ENCODE results near the gene RBM43. TPM values are rescaled to one million over a fixed set of nuclear protein-coding genes. Genes with fewer than 3 reads are reported as not detected.
A peak's percentile ranks its signal among the peaks of the same experiment; 100 is the strongest.

RBM43 gene
- total and polyA plus RNA-seq, 9 donors, result 5.5 to 22.0 (median 13.6) TPM

DNA sequence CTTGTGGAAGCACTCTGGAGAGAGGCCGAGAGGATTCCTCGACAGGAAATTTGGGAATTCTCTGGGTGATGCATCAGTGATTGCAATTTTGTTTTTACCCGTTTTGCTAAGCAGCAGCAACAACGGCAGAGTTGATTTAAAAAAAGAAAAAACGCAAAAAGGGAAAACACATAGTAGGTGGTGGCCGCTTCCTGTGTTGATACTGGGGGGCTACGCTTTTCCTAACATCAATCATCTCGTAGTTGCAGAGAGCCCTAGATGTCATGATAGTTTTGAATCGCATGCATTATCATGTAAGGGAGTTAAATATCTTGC, 271 bp upstream of the RBM43 start:
- 1 to 3% (median 1%) methylated on average over 9 of the region's 9 CpGs for WGBS, 3 donors
- Histone ChIP-seq H3K27me3 (no peaks in the 10 kb centered on the region), H3K9me3 (no peaks in the 10 kb centered on the region), H3K4me1 (ENCODE audit: insufficient read depth) (peaks cover 9% of the 10 kb centered on the region), H3K4me3 (peak overlapping the region; percentile 81), H3K36me3 (no peaks in the 10 kb centered on the region), H3K27ac (peak overlapping the region; percentile 97)
- DNase-seq, result no peak
- TF ChIP-seq, protein P1, sequence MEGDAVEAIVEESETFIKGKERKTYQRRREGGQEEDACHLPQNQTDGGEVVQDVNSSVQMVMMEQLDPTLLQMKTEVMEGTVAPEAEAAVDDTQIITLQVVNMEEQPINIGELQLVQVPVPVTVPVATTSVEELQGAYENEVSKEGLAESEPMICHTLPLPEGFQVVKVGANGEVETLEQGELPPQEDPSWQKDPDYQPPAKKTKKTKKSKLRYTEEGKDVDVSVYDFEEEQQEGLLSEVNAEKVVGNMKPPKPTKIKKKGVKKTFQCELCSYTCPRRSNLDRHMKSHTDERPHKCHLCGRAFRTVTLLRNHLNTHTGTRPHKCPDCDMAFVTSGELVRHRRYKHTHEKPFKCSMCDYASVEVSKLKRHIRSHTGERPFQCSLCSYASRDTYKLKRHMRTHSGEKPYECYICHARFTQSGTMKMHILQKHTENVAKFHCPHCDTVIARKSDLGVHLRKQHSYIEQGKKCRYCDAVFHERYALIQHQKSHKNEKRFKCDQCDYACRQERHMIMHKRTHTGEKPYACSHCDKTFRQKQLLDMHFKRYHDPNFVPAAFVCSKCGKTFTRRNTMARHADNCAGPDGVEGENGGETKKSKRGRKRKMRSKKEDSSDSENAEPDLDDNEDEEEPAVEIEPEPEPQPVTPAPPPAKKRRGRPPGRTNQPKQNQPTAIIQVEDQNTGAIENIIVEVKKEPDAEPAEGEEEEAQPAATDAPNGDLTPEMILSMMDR (IDR thresholded peaks at IDR 0.05), result no peak
- TF ChIP-seq POLR2A (IDR thresholded peaks at IDR 0.05) (no peak), EP300 (IDR thresholded peaks at IDR 0.05) (no peak)
- intact Hi-C loops (cut with DNase I), result loop anchor here in 1 of 4 donors (10.0 kb wide), 1 partner anchor 153 kb away; no protein-coding TSS in a partner anchor

DNA sequence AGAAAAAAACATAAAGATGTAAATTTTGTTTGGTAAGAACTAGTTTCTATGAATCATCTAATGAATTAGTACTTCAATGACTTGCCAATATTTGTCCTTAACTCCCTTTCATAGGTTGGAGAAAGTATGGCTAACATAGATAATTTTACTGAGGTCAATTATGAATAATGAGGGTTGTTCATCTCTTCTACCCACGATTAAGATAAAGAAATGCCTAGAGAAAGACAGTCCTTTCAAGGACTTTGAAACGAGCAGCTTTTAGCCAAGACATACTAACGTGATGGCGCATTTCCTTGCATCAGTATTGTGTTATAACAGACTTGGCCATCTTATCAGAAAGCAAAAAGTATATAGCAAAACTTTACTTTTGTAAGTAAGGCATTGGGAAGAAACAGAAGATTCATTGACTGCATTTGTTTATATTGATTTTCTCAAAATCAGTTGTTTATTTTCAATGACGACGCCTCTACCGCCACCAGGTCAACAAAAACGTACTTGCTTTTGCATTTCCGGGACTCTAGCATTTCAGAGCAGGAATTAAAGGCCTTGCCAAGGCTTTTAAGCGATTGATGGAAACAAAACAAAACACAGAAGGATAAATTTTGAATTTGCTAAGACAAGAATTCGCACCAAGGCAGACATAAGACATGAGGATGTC, 961 bp downstream of the RBM43 start:
- H3K4me3 ChIP-seq, result peak overlapping the region; percentile 81
- intact Hi-C loops (cut with DNase I), result loop anchor here in 1 of 4 donors (10.0 kb wide), 1 partner anchor 154 kb away; no protein-coding TSS in a partner anchor
- no peaks in the 10 kb centered on the region for H3K36me3 ChIP-seq
- TF ChIP-seq EP300 (IDR thresholded peaks at IDR 0.05) (no peak), POLR2A (IDR thresholded peaks at IDR 0.05) (no peak)
- TF ChIP-seq, protein P1 (IDR thresholded peaks at IDR 0.05), result no peak
- 1 to 3% (median 3%) methylated on average over 11 of the region's 11 CpGs for WGBS, 3 donors
- H3K9me3 ChIP-seq, result no peaks in the 10 kb centered on the region
- peak overlapping the region; percentile 97 for H3K27ac ChIP-seq
- peaks cover 10% of the 10 kb centered on the region for H3K4me1 ChIP-seq (ENCODE audit: insufficient read depth)
- no peak for DNase-seq
- H3K27me3 ChIP-seq, result no peaks in the 10 kb centered on the region

DNA sequence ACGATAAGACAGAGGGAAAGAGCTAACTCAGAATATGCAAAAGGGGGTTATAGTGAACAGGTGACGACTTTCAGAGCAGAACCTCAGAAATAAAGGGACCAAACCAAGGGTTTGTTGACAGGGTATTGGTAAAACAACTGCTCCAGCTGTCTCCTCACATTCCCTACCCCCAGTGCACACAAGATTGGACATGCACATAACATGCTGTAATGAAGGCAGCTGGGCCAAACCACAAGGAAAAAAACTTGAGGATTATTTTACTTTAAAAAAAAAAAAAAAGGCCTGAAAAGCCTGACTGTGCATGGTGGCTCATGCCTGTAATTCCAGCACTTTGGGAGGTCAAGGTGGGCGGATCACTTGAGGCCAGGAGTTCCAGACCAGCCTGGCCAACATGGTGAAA, 3.5 kb downstream of the RBM43 start:
- peaks cover 6% of the 10 kb centered on the region for H3K4me1 ChIP-seq (ENCODE audit: insufficient read depth)
- H3K27ac ChIP-seq, result no peak overlapping the region
- TF ChIP-seq, protein P1 (IDR thresholded peaks at IDR 0.05), result no peak
- TF ChIP-seq EP300 (IDR thresholded peaks at IDR 0.05) (no peak), POLR2A (IDR thresholded peaks at IDR 0.05) (no peak)
- DNase-seq, result no peak
- H3K4me3 ChIP-seq, result no peak overlapping the region
- no peaks in the 10 kb centered on the region for H3K36me3 ChIP-seq
- H3K27me3 ChIP-seq, result no peaks in the 10 kb centered on the region
- intact Hi-C loops (cut with DNase I), result no loop called here
- 83 to 87% (median 84%) methylated on average over 3 of the region's 3 CpGs for WGBS, 3 donors
- H3K9me3 ChIP-seq, result no peaks in the 10 kb centered on the region

DNA sequence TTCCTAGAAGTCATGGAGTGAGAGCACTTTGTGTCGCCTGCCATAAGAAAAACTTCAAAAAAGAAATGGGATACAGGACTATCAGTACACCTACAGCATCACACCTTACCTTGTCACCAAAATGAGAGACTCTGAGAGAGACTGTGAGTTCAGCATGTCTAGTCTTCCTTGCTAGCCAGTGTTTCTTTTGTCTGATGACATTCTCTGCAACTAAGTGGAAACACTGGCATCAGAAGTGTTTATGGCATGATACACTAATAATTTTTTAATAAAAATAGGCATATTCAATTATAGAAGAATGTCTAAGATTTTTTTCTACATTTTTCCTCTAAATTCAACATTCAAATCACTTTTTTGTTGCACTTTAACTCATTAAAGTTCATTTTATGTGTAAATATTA, 9.0 kb downstream of the RBM43 start:
- H3K27me3 ChIP-seq, result no peaks in the 10 kb centered on the region
- peaks cover 0 to 7% of the 10 kb centered on the region in 2 donors for H3K9me3 ChIP-seq
- H3K4me1 ChIP-seq (ENCODE audit: insufficient read depth), result peaks cover 5% of the 10 kb centered on the region
- intact Hi-C loops (cut with DNase I), result no loop called here
- H3K36me3 ChIP-seq, result no peaks in the 10 kb centered on the region
- H3K27ac ChIP-seq, result no peak overlapping the region
- 95 to 98% (median 97%) methylated on average over 1 of the region's 1 CpG for WGBS, 3 donors
- TF ChIP-seq POLR2A (IDR thresholded peaks at IDR 0.05), result no peak
- TF ChIP-seq, protein P1 (IDR thresholded peaks at IDR 0.05), result no peak
- TF ChIP-seq EP300 (IDR thresholded peaks at IDR 0.05), result no peak
- no peak overlapping the region for H3K4me3 ChIP-seq
- DNase-seq, result no peak
